Neural crest cell (in vitro differentiated cells): ENCODE results near the gene CETN3. TPM values are rescaled to one million over a fixed set of nuclear protein-coding genes. Genes with fewer than 3 reads are reported as not detected.

ENCODE experiments used
- DNase-seq: peaks from one replicate; pipeline ENCODE4 v3.0.0; 2021; ENCODE audit warnings: low read depth, mixed read lengths, low spot score
- H3K27ac Mint-ChIP-seq: one replicate; pipeline ENCODE4 v1.8.0; 2021; ENCODE audit warnings: mild to moderate bottlenecking, mixed read lengths; ENCODE audit not compliant: unreplicated experiment
- H3K27me3 Mint-ChIP-seq: 2 replicates; pipeline ENCODE4 v1.8.0; 2021; ENCODE audit warnings: low read depth, mild to moderate bottlenecking, mixed read lengths
- H3K36me3 Mint-ChIP-seq: 2 replicates; pipeline ENCODE4 v1.8.0; 2021; ENCODE audit warnings: low read depth, mild to moderate bottlenecking, mixed read lengths
- H3K4me1 Mint-ChIP-seq: 2 replicates; pipeline ENCODE4 v1.8.0; 2021; ENCODE audit warnings: mixed read lengths
- H3K4me3 Mint-ChIP-seq: one replicate; pipeline ENCODE4 v1.8.0; 2021; ENCODE audit warnings: mild to moderate bottlenecking, mixed read lengths
- H3K9me3 Mint-ChIP-seq: 2 replicates; pipeline ENCODE4 v1.8.0; 2021; ENCODE audit warnings: mixed read lengths
- total RNA-seq: library from RNA; stranded (reverse); gene quantifications from 2 replicates; pipeline ENCODE4 v1.2.1, GENCODE V29; 2021
- TF ChIP-seq, protein P1 (sequence below): fragments of 200-600 bp; sonication (generic); conservative IDR thresholded peaks from 2 replicates; pipeline ENCODE4 v1.5.0; 2021; ENCODE audit warnings: antibody characterized with exemption, mild to moderate bottlenecking

CETN3 gene
- total RNA-seq, 1 donor from 2014 or later: 44.0 TPM

DNA sequence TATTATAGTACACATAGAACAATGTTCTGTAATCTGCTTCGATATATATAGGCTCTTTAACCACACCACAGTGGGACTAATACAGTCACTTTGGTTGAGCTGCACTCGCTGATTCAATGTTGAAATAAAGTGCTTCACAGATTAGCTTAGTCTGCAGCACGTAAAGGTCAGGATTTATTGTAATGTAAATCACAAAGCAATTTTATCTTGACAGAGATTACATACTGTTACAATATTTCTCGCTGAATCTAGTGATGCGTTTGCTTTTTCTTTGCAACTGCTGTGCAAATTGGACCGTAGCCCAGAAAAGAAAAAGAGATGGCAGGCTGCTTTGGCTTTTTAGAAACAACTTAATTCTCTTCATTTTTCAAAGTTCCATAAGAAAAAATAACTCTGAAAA, 52.9 kb downstream of the CETN3 start:
- H3K27ac Mint-ChIP-seq: no peak overlapping the region
- TF ChIP-seq, protein P1, sequence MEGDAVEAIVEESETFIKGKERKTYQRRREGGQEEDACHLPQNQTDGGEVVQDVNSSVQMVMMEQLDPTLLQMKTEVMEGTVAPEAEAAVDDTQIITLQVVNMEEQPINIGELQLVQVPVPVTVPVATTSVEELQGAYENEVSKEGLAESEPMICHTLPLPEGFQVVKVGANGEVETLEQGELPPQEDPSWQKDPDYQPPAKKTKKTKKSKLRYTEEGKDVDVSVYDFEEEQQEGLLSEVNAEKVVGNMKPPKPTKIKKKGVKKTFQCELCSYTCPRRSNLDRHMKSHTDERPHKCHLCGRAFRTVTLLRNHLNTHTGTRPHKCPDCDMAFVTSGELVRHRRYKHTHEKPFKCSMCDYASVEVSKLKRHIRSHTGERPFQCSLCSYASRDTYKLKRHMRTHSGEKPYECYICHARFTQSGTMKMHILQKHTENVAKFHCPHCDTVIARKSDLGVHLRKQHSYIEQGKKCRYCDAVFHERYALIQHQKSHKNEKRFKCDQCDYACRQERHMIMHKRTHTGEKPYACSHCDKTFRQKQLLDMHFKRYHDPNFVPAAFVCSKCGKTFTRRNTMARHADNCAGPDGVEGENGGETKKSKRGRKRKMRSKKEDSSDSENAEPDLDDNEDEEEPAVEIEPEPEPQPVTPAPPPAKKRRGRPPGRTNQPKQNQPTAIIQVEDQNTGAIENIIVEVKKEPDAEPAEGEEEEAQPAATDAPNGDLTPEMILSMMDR: no peak
- H3K4me1 Mint-ChIP-seq: no peaks in the 10 kb centered on the region
- DNase-seq: no peak
- no peaks in the 10 kb centered on the region for H3K36me3 Mint-ChIP-seq
- no peaks in the 10 kb centered on the region for H3K9me3 Mint-ChIP-seq
- H3K4me3 Mint-ChIP-seq: no peak overlapping the region
- no peaks in the 10 kb centered on the region for H3K27me3 Mint-ChIP-seq

DNA sequence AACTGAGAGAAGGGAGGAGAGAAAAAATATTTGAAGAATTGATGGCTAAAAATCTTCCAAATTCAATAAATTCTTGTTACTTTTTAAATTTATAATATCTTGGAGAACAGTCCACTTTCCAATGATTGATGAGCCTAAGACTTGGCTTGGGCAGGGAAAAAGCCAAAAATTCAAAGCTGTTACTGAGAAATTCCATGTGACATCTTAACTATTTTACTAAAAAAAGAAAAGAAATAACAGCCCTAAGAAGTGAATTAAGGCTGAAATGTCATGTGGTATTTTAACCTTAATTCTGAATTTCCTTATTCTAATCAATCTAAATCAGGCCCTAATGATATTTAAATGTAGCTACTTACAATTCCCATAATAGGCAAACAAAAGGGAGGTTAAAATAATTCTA, 53.4 kb downstream of the CETN3 start:
- Mint-ChIP-seq H3K27ac (no peak overlapping the region), H3K27me3 (no peaks in the 10 kb centered on the region), H3K36me3 (no peaks in the 10 kb centered on the region), H3K9me3 (no peaks in the 10 kb centered on the region), H3K4me3 (no peak overlapping the region), H3K4me1 (no peaks in the 10 kb centered on the region)
- no peak for DNase-seq
- TF ChIP-seq, protein P1: no peak

DNA sequence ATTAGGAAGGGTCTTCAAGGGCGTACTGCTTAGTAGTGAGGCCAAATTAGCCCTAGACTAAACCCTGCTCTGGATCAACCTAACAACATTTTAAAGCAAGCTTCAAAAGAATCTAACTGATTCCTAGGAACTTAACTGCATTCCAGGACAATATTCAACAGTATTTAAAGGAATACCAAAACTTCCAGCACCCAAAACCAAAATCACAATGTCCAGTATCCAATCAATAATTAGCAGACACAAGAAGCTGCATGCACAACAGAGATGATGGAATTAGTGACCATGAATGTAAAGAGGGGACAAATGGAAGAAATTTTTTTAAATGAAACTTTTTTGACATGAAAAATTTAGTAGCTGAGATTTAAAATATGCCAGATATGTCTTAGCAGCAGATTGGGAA, 53.9 kb downstream of the CETN3 start:
- H3K9me3 Mint-ChIP-seq: no peaks in the 10 kb centered on the region
- no peak for DNase-seq
- no peaks in the 10 kb centered on the region for H3K36me3 Mint-ChIP-seq
- no peaks in the 10 kb centered on the region for H3K4me1 Mint-ChIP-seq
- no peak overlapping the region for H3K27ac Mint-ChIP-seq
- H3K4me3 Mint-ChIP-seq: no peak overlapping the region
- H3K27me3 Mint-ChIP-seq: no peaks in the 10 kb centered on the region
- TF ChIP-seq, protein P1: no peak

DNA sequence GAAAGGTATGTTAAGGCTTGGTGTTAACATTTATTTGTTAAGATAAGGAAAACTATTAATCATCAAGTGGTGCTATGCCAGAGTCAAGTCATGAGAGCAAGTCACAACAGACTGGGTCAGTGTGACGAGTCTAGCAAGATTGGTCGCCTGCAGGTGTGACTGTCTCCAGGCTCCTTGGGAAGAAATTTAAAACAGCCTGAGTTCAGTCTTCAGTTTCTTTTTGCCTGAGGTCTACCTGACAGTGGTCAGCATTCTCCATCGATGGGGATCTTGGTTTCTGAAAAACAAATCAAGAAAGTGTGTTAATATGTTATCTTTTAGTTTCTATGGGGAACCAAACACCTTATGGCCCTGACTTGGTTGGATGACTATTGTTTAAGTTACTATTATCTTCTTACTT, 56.3 kb downstream of the CETN3 start:
- H3K27me3 Mint-ChIP-seq: no peaks in the 10 kb centered on the region
- no peak for DNase-seq
- no peak overlapping the region for H3K4me3 Mint-ChIP-seq
- H3K4me1 Mint-ChIP-seq: no peaks in the 10 kb centered on the region
- H3K27ac Mint-ChIP-seq: no peak overlapping the region
- H3K9me3 Mint-ChIP-seq: no peaks in the 10 kb centered on the region
- no peaks in the 10 kb centered on the region for H3K36me3 Mint-ChIP-seq
- TF ChIP-seq, protein P1: no peak

DNA sequence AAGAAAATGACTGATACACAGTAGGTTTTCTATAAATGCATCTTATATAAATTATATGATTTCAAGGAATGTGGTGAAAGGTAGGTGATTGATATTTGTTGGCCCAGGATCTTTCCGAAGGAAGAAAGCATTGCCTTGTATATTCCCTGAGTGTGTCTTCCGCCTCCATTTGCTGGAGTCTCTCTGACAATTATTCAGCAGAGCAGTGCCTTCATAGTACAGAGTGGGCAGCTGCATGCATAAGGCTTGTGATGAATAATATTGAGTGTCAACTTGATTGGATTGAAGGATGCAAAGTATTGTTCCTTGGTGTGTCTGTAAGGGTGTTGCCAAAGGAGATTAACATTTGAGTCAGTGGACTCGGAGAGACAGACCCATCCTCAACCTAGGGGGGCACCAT, 58.5 kb downstream of the CETN3 start:
- no peaks in the 10 kb centered on the region for H3K4me1 Mint-ChIP-seq
- TF ChIP-seq, protein P1: no peak
- no peak overlapping the region for H3K4me3 Mint-ChIP-seq
- H3K27me3 Mint-ChIP-seq: no peaks in the 10 kb centered on the region
- no peaks in the 10 kb centered on the region for H3K9me3 Mint-ChIP-seq
- no peak for DNase-seq
- no peaks in the 10 kb centered on the region for H3K36me3 Mint-ChIP-seq
- no peak overlapping the region for H3K27ac Mint-ChIP-seq

DNA sequence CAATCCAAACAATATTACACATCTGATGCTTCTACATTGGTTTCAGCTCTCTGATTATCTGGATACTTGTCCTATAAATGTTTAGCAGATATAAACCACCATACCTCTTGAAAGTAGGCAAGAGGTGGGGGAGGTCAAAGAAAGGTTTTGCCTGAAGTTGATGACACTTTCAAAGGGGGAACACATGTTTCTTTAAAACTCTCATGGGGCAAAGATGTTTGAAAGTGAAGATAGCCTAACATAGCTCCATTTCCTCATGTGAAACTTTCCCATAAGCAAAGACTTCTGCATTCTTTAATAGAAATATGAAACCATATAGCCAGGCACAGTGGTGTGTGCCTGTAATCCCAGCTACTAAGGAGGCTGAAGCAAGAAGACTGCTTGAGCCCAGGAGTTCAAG, 62.1 kb downstream of the CETN3 start:
- TF ChIP-seq, protein P1: no peak
- Mint-ChIP-seq H3K27me3 (no peaks in the 10 kb centered on the region), H3K4me1 (no peaks in the 10 kb centered on the region), H3K27ac (no peak overlapping the region), H3K4me3 (no peak overlapping the region), H3K9me3 (no peaks in the 10 kb centered on the region), H3K36me3 (no peaks in the 10 kb centered on the region)
- no peak for DNase-seq
